ENCODE data around the gene DLGAP1.
"Not testable (repeated sequence)": the region's sequence is repeated elsewhere in the genome, so short reads cannot be mapped to it uniquely, and the experiment has no call there.

Gene DLGAP1

GRCh38 chr18:4384932-4385331, 70.2 kb downstream of the DLGAP1 start:
- DNase-seq = no peak

- DNase-seq = no peak
Measured at GRCh38 chr18:4374564-4374963, 80.5 kb downstream of the DLGAP1 start.

GRCh38 chr18:4369705-4370104, 85.4 kb downstream of the DLGAP1 start:
- DNase-seq = no peak

GRCh38 chr18:4360221-4360715, 94.8 kb downstream of the DLGAP1 start:
- DNase-seq = no peak

GRCh38 chr18:4358618-4359017, 96.5 kb downstream of the DLGAP1 start:
- no peak for DNase-seq

GRCh38 chr18:4357579-4357978, 97.5 kb downstream of the DLGAP1 start:
- DNase-seq = no peak

GRCh38 chr18:4356929-4357328, 98.2 kb downstream of the DLGAP1 start:
- no peak for DNase-seq

GRCh38 chr18:4353853-4354418, 101.2 kb downstream of the DLGAP1 start:
- DNase-seq = no peak

- peak; percentile 73 for DNase-seq
Measured at GRCh38 chr18:4352746-4353551, 102.2 kb downstream of the DLGAP1 start.

- DNase-seq = no peak
Measured at GRCh38 chr18:4351005-4351404, 104.1 kb downstream of the DLGAP1 start.

- DNase-seq = no peak
Measured at GRCh38 chr18:4335386-4335785, 119.7 kb downstream of the DLGAP1 start.

GRCh38 chr18:4333043-4333442, 122.1 kb downstream of the DLGAP1 start:
- DNase-seq = no peak

- no peak for DNase-seq
Measured at GRCh38 chr18:4319738-4320677, 135.1 kb downstream of the DLGAP1 start.

GRCh38 chr18:4318311-4318710, 136.8 kb downstream of the DLGAP1 start:
- no peak for DNase-seq

GRCh38 chr18:4311945-4312344, 143.2 kb downstream of the DLGAP1 start:
- not testable (repeated sequence) for DNase-seq

GRCh38 chr18:4311136-4311535, 144.0 kb downstream of the DLGAP1 start:
- DNase-seq = no peak

GRCh38 chr18:4309227-4309626, 145.9 kb downstream of the DLGAP1 start:
- DNase-seq = no peak

GRCh38 chr18:4308576-4308975, 146.5 kb downstream of the DLGAP1 start:
- no peak for DNase-seq

- no peak for DNase-seq
Measured at GRCh38 chr18:4299395-4299794, 155.7 kb downstream of the DLGAP1 start.

GRCh38 chr18:4293337-4293736, 161.8 kb downstream of the DLGAP1 start:
- no peak for DNase-seq

- no peak for DNase-seq
Measured at GRCh38 chr18:4292696-4293095, 162.4 kb downstream of the DLGAP1 start.

GRCh38 chr18:4287340-4287739, 167.8 kb downstream of the DLGAP1 start:
- DNase-seq = not testable (repeated sequence)

GRCh38 chr18:4286256-4286655, 168.9 kb downstream of the DLGAP1 start:
- no peak for DNase-seq
